SIG-M5 treated with dmso at 0.1 percent for 504 hours (cell line): ENCODE results near the gene METTL25B.

Source experiments
- DNase-seq: peaks from one replicate; lab custom pipeline; 2025; ENCODE audit not compliant: unreplicated experiment; lab: John Stamatoyannopoulos, UW

METTL25B gene

DNA sequence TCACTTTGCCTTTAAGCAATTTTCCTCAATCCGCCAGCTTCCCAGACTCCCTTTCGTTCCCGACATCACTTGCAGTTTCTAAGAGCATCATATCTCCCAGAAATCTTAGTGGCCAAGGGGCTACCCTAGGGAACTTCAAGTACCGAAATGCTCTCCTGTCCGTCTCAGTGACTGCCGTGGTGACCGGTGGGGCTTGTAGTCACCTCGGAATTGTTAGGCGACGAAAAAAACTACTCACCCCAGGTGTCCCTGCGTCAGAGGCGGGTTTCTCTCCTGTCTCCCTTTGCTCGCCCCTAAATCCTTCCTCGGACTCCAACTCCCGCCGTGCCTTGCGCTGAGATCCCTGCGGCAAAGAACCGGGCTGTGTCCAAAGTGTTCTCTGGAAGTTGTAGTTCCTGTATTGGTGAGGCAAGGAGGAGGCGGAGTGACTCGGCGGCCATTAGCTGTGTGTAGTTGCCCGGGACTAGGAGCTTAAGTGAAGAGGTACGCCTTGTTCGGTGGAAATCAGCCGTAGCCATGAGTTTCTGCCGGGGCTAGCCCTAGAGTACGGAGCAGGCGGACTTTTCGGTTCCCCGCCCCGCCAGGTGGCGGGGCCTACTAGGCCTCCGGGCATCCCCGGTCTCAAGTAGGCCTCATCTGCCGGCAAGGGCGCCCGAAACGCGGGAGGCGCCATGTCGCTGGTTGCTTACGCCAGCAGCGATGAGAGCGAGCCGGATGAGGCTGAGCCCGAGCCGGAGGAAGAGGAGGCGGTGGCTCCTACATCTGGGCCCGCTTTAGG is 39.0 kb downstream of the METTL25B start, which contains the start of gene PRCC:
Gene PRCC, plus strand, starts transcription at position 435 of the 778 bp plus-strand sequence. Its CDS starts 237 bp downstream, at position 672.
- DNase-seq, result peak; percentile 100

DNA sequence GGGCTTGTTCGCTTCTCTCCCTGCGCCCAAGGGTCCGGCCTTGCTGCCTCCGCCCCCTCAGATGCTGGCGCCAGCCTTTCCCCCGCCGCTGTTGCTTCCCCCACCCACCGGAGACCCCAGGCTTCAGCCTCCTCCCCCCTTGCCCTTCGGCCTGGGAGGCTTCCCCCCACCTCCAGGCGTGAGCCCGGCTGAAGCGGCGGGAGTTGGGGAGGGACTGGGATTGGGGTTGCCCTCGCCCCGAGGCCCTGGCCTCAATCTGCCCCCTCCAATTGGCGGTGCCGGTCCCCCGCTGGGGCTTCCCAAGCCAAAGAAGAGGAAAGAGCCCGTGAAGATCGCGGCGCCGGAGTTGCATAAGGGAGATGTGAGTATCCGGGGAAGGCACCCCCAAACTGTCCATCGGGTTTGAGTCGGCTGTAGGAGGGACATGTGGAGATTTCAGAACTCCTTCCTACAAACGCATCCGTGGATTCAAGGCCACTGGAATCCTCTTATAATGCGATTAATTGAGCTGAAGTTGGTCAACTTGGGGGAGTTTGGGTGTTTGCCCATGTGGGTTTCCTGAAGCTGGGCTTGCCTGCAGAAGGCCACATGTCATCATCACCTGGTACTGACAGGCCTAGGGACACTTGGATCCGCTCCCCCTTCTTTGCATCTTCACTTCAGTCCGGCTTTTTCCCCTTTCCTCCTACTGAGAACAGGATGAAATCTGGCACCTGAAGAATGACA is 39.8 kb downstream of the METTL25B start:
- DNase-seq, result peak; percentile 49

- no peak for DNase-seq
These were observed 40.5 kb downstream of the METTL25B start for GRCh38 chr1:156768610-156769295.

- no peak for DNase-seq
These were observed 44.0 kb downstream of the METTL25B start for GRCh38 chr1:156772222-156772621.

DNA sequence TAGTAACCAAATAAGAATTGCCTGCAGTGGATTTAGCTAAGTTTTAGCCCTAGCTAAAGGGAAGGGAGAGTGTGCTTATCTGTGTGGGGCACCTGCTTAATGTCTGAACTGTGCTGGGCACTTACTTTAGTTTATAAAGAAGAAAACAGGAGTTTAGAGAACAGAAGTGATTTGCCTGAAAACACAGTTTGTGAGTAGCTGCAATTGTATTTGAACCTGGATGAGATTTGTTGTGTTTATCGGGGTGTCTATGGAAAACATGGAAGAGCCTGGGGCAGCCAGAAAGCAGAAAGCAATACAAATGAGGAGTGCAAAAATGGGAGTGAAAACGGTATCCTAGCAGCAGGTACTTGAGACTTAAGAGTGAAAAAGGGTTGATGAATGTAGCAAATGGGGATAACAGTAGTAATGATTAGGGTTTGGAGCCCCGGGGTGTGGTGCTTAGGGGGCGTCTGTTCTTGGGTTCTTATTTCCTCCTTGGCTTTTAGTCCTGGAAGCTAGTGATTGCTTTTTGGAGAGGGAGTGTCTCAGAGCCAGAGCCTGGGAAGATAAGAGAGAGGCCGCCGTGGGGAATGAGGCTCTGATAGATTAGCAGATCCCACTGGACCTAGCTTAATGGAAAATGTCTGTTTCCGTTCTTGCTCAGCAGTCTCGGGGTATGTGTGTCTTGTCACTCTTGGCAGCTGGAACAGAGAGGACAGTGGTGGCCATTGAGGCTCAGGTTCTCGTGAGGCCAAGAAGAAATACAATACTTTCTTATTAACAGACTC is 44.6 kb downstream of the METTL25B start:
- DNase-seq, result no peak

GRCh38 chr1:156773607-156774006 is 45.3 kb downstream of the METTL25B start:
- DNase-seq, result no peak

- no peak for DNase-seq
These were observed 47.5 kb downstream of the METTL25B start for GRCh38 chr1:156775799-156776198.

DNA sequence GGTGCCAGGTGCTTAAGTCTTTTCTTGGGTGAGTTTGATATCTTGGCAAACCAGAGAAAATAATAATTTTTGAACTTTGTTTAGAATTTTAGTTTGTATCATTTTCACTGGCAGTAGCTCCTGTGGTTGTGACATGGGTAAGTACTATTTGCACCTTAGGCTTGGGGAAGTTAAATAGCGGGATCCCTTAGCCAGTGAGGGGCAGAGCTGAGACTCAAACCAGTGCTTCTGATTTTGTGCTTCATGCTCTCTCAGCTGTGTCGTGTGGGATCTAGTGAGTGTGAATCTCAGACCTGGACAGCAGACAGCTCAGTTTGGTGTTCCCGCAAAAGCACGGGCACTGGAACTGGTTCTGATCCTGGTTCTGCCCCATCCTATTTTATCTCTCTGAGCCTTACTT is 48.7 kb downstream of the METTL25B start:
- DNase-seq, result no peak

GRCh38 chr1:156777573-156777972 is 49.3 kb downstream of the METTL25B start:
- no peak for DNase-seq

- DNase-seq, result no peak
These were observed 53.4 kb downstream of the METTL25B start for GRCh38 chr1:156781585-156782186.

DNA sequence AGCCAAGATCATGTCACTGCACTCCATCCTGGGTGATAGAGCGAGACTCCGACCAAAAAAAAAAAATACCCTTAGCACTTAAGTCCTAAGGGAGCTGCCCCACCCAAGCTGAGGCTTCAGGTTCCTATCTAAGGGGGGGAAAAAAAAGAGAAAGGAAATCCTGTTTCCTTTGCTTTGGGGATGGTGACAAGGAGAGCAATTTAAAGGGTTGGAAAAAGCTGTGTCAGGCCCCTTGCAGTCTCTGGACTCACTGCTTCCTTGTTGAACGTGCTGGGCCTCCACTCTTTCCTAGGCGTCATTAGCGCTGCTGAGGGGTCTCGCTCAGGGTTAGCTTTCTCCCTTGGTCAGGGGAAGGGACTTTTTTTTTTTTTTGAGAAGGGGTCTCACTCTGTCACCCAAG is 57.2 kb downstream of the METTL25B start:
- no peak for DNase-seq
